A549 (cell line): ENCODE results near the gene KCNQ2.

Source experiments
- CHD2 ChIP-seq: fragments of 150-350 bp; IDR thresholded peaks from 2 replicates; pipeline ENCODE4 v1.6.1; 2014; ENCODE audit warnings: low read length; ENCODE audit not compliant: partially characterized antibody
- EP300 ChIP-seq, 2 experiments: fragments of >200 bp; sonication (Bioruptor Twin); formaldehyde crosslinking; IDR thresholded peaks; 2 replicates in 1 of 2; 3 replicates in 1 of 2; pipeline ENCODE4 v1.6.1; 2016 to 2017
- JUN ChIP-seq, 2 experiments: fragments of >200 bp; sonication (Bioruptor Twin); formaldehyde crosslinking; IDR thresholded peaks; 2 replicates in 1 of 2; 3 replicates in 1 of 2; pipeline ENCODE4 v1.6.1; 2016 to 2017
- JUNB ChIP-seq: fragments of >200 bp; sonication (Bioruptor Twin); formaldehyde crosslinking; IDR thresholded peaks from 2 replicates; pipeline ENCODE4 v1.6.1; 2016
- MAFK ChIP-seq: fragments of 450-650 bp; IDR thresholded peaks from 2 replicates; pipeline ENCODE4 v1.6.1; 2014; ENCODE audit not compliant: partially characterized antibody
- NR3C1 ChIP-seq: fragments of >200 bp; sonication (Bioruptor Twin); formaldehyde crosslinking; IDR thresholded peaks from 3 replicates; pipeline ENCODE4 v1.6.1; 2017
- POLR2A ChIP-seq: IDR thresholded peaks from 2 replicates; pipeline ENCODE4 v1.6.1; 2012; ENCODE audit warnings: mild to moderate bottlenecking, low read length
- SMC3 ChIP-seq: fragments of >200 bp; sonication (Bioruptor Twin); formaldehyde crosslinking; IDR thresholded peaks from 3 replicates; pipeline ENCODE4 v1.6.1; 2018; ENCODE audit warnings: inconsistent platforms
- TF ChIP-seq, protein P1 (sequence below): fragments of >200 bp; sonication (Bioruptor Twin); formaldehyde crosslinking; IDR thresholded peaks from 3 replicates; pipeline ENCODE4 v1.5.1; 2016
- TF ChIP-seq, protein P2 (sequence below): fragments of 200-600 bp; sonication (generic); IDR thresholded peaks from 2 replicates; pipeline ENCODE4 v1.6.1; 2016; ENCODE audit warnings: antibody characterized with exemption, mild to moderate bottlenecking, moderate library complexity
- TF ChIP-seq, protein P3 (sequence below): IDR thresholded peaks from 2 replicates; pipeline ENCODE4 v1.6.1; 2012

DNA sequence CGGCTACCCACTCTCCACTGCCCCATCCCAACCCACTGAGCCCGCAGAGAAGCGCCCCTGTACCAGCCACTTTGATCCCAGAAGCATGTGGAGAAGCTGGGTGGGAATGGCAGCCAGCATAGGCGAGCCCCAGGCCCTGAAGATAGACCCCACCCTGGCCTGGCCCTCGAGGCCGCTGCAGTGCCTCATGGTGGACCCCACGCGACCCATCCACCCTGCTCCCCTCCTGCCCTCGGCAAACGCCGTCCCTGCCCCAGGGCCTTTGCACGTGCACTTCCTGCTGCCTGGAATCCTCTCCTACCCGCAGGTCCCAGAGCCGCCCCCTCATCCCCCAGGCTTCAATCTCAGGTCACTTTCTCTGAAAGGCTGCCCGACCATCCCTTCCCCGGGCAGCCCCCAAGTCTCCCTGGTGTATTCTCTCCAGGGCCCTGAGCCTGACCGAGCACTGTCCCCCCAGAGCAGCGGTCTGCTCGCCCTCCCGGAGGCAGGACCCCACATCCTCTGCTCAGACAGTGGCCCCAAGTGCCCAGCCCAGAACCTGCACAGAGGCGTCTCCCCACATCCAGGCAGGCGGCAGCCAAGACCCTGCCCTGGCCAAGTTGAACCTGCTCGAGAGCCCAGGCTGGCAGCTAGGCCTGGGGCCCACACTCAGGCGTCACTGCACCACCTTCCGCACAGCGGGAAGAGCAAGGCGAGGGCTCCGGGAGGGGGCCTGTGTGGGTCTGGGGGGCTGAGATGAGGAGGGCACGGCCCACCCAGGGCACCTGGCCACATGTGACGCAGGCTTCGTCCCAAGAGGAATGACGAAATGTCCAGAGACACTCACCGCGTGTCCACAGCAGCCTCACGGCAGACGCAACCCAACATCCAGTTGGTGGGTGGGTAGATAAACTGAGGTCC is 14.0 kb downstream of the KCNQ2 start:
- TF ChIP-seq MAFK (no peak), NR3C1 (no peak), EP300 (IDR thresholded peaks at IDR 0.05) (no peak), CHD2 (no peak), JUNB (no peak), POLR2A (no peak), SMC3 (no peak), JUN (IDR thresholded peaks at IDR 0.05) (no peak)
- TF ChIP-seq, protein P1, sequence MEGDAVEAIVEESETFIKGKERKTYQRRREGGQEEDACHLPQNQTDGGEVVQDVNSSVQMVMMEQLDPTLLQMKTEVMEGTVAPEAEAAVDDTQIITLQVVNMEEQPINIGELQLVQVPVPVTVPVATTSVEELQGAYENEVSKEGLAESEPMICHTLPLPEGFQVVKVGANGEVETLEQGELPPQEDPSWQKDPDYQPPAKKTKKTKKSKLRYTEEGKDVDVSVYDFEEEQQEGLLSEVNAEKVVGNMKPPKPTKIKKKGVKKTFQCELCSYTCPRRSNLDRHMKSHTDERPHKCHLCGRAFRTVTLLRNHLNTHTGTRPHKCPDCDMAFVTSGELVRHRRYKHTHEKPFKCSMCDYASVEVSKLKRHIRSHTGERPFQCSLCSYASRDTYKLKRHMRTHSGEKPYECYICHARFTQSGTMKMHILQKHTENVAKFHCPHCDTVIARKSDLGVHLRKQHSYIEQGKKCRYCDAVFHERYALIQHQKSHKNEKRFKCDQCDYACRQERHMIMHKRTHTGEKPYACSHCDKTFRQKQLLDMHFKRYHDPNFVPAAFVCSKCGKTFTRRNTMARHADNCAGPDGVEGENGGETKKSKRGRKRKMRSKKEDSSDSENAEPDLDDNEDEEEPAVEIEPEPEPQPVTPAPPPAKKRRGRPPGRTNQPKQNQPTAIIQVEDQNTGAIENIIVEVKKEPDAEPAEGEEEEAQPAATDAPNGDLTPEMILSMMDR: no peak
- TF ChIP-seq, protein P2, sequence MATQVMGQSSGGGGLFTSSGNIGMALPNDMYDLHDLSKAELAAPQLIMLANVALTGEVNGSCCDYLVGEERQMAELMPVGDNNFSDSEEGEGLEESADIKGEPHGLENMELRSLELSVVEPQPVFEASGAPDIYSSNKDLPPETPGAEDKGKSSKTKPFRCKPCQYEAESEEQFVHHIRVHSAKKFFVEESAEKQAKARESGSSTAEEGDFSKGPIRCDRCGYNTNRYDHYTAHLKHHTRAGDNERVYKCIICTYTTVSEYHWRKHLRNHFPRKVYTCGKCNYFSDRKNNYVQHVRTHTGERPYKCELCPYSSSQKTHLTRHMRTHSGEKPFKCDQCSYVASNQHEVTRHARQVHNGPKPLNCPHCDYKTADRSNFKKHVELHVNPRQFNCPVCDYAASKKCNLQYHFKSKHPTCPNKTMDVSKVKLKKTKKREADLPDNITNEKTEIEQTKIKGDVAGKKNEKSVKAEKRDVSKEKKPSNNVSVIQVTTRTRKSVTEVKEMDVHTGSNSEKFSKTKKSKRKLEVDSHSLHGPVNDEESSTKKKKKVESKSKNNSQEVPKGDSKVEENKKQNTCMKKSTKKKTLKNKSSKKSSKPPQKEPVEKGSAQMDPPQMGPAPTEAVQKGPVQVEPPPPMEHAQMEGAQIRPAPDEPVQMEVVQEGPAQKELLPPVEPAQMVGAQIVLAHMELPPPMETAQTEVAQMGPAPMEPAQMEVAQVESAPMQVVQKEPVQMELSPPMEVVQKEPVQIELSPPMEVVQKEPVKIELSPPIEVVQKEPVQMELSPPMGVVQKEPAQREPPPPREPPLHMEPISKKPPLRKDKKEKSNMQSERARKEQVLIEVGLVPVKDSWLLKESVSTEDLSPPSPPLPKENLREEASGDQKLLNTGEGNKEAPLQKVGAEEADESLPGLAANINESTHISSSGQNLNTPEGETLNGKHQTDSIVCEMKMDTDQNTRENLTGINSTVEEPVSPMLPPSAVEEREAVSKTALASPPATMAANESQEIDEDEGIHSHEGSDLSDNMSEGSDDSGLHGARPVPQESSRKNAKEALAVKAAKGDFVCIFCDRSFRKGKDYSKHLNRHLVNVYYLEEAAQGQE: no peak
- TF ChIP-seq, protein P3, sequence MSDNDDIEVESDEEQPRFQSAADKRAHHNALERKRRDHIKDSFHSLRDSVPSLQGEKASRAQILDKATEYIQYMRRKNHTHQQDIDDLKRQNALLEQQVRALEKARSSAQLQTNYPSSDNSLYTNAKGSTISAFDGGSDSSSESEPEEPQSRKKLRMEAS: no peak
